ENCODE results near the gene HADHA.
"Not testable (repeated sequence)": the region's sequence is repeated elsewhere in the genome, so short reads cannot be mapped to it uniquely, and the experiment has no call there.

HADHA gene

DNA sequence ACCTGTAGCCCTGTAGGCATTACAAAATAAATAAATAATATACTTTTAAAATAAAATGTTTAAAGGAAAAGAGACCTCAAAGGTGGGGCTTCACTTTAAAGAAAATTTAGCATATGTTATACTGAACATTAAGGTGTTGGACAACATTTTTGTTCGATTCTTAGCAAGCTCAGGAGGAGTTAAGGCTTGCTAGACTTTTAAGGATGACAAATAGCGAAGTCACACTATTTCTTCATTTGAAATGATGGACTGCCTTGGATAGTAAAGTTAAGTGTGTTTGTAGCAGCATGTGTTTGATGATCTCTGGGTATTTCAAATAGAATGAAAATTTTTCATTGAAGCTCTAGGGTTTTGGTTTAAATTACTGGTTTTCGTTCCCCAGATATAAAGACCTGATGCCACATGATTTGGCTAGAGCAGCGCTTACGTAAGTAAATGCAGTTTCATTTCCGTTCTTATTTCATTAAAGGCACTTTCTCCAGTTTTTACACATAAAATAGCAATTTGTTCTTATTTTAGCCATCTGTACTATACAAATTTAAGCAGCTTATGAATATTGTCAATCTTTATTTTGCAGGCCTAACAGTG, 25.2 kb upstream of the HADHA start:
- Histone ChIP-seq H3K27me3 (ENCODE audit: insufficient read depth, low read length) (no peaks in the 10 kb centered on the region), H3K27ac (ENCODE audit: low read depth, low read length, poor library complexity, severe bottlenecking) (peak overlapping the region; percentile 23), H4K20me1 (ENCODE audit: insufficient read depth, low read length) (no peaks in the 10 kb centered on the region)

DNA sequence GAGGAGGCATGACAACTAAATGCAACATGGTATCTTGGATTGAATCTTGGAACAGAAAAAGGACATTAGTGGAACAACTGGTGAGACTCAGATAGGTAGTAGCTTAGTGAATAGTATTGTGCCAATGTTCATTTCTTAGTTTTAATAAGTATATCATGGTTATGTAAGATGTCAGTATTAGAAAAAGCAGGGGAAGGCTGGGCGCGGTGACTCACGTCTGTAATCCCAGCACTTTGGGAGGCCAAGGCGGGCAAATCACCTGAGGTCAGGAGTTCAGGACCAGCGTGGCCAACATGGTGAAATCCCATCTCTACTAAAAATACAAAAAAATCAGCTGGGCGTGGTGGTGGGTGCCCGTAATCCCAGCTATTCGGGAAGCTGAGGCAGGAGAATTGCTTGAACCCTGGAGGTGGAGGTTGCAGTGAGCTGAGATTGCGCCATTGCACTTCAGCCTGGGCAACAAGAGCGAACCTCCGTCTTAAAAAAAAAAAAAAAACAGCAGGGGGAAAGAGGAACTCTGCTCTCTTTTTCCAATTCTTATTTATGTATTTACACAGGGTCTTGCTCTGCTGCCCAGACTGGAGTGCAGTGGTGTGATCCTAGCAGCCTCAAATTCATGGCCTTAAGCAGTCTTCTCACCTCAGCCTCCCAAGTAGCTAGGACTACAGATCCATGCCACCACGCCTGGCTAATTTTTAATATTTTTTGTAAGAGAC, 24.4 kb upstream of the HADHA start:
- H3K36me3 ChIP-seq (ENCODE audit: insufficient read depth, low read length); H3K9ac ChIP-seq (ENCODE audit: low read length); H3K4me1 ChIP-seq (ENCODE audit: insufficient read depth, low read length, severe bottlenecking); H4K20me1 ChIP-seq (ENCODE audit: insufficient read depth, low read length); H3F3A ChIP-seq (ENCODE audit: insufficient read depth, low read length); H3K9me2 ChIP-seq (ENCODE audit: low read depth, low read length); H3K4me3 ChIP-seq (ENCODE audit: low read depth, low read length, poor library complexity, severe bottlenecking); H3K27ac ChIP-seq (ENCODE audit: low read depth, low read length, poor library complexity, severe bottlenecking); H3K9me3 ChIP-seq (ENCODE audit: low read length); H3K27me3 ChIP-seq (ENCODE audit: insufficient read depth, low read length); H3K79me2 ChIP-seq (ENCODE audit: insufficient read depth, low read length); H2AFZ ChIP-seq (ENCODE audit: low read length); H3K4me2 ChIP-seq (ENCODE audit: low read length): not testable (repeated sequence)

More for the DNA sequence above, 25.2 kb upstream of the HADHA start:
- TF ChIP-seq EZH2 (IDR thresholded peaks at IDR 0.05; ENCODE audit: borderline replicate concordance, low read length), result no peak
- TF ChIP-seq, protein P1, sequence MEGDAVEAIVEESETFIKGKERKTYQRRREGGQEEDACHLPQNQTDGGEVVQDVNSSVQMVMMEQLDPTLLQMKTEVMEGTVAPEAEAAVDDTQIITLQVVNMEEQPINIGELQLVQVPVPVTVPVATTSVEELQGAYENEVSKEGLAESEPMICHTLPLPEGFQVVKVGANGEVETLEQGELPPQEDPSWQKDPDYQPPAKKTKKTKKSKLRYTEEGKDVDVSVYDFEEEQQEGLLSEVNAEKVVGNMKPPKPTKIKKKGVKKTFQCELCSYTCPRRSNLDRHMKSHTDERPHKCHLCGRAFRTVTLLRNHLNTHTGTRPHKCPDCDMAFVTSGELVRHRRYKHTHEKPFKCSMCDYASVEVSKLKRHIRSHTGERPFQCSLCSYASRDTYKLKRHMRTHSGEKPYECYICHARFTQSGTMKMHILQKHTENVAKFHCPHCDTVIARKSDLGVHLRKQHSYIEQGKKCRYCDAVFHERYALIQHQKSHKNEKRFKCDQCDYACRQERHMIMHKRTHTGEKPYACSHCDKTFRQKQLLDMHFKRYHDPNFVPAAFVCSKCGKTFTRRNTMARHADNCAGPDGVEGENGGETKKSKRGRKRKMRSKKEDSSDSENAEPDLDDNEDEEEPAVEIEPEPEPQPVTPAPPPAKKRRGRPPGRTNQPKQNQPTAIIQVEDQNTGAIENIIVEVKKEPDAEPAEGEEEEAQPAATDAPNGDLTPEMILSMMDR (IDR thresholded peaks at IDR 0.05; ENCODE audit: low read length), result no peak
- no peak overlapping the region for H2AFZ ChIP-seq (ENCODE audit: low read length)
- H3K9me3 ChIP-seq (ENCODE audit: low read length), result no peaks in the 10 kb centered on the region
- H3K9ac ChIP-seq (ENCODE audit: low read length), result no peak overlapping the region
- H3K4me1 ChIP-seq (ENCODE audit: insufficient read depth, low read length, severe bottlenecking), result peaks cover 10% of the 10 kb centered on the region
- H3K79me2 ChIP-seq (ENCODE audit: insufficient read depth, low read length), result 0 out of 2 replicates have a peak, but pooled peaks cover 3% of the 10 kb centered on the region
- no peaks in the 10 kb centered on the region for H3F3A ChIP-seq (ENCODE audit: insufficient read depth, low read length)
- H3K9me2 ChIP-seq (ENCODE audit: low read depth, low read length), result no peaks in the 10 kb centered on the region
- peak overlapping the region; percentile 17 for H3K4me2 ChIP-seq (ENCODE audit: low read length)
- no peak overlapping the region for H3K4me3 ChIP-seq (ENCODE audit: low read depth, low read length, poor library complexity, severe bottlenecking)
- no peaks in the 10 kb centered on the region for H3K36me3 ChIP-seq (ENCODE audit: insufficient read depth, low read length)

DNA sequence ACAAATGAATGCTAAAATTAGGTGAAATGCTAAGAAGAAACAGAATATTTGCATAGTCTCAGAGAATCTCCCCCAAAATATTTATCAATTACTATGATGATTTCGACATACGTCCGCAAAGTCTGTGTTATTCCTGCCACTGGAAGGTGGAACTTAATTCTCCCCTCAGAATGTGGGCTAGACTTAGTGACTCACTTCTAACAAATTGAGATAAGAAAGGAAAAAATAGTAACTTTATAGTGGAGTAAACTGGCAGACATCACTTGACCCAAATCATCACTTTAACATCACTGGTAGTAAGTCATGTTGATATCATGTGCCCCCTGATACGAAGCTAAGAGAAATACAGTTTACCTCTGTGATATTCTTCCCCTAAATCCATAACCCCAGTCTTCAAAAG, 23.8 kb upstream of the HADHA start:
- Histone ChIP-seq H3K27ac (ENCODE audit: low read depth, low read length, poor library complexity, severe bottlenecking) (no peak overlapping the region), H3F3A (ENCODE audit: insufficient read depth, low read length) (no peaks in the 10 kb centered on the region), H3K9me2 (ENCODE audit: low read depth, low read length) (no peaks in the 10 kb centered on the region), H3K27me3 (ENCODE audit: insufficient read depth, low read length) (no peaks in the 10 kb centered on the region), H2AFZ (ENCODE audit: low read length) (no peak overlapping the region), H3K4me1 (ENCODE audit: insufficient read depth, low read length, severe bottlenecking) (peaks cover 10% of the 10 kb centered on the region), H3K9ac (ENCODE audit: low read length) (no peak overlapping the region), H3K4me3 (ENCODE audit: low read depth, low read length, poor library complexity, severe bottlenecking) (no peak overlapping the region), H3K79me2 (ENCODE audit: insufficient read depth, low read length) (0 out of 2 replicates have a peak, but pooled peaks cover 3% of the 10 kb centered on the region), H4K20me1 (ENCODE audit: insufficient read depth, low read length) (no peaks in the 10 kb centered on the region), H3K36me3 (ENCODE audit: insufficient read depth, low read length) (peaks cover 9% of the 10 kb centered on the region; the same call in 1 of the 2 replicates), H3K4me2 (ENCODE audit: low read length) (no peak overlapping the region), H3K9me3 (ENCODE audit: low read length) (no peaks in the 10 kb centered on the region)
- no peak for TF ChIP-seq EZH2 (IDR thresholded peaks at IDR 0.05; ENCODE audit: borderline replicate concordance, low read length)
- TF ChIP-seq, protein P1 (IDR thresholded peaks at IDR 0.05; ENCODE audit: low read length), result no peak

DNA sequence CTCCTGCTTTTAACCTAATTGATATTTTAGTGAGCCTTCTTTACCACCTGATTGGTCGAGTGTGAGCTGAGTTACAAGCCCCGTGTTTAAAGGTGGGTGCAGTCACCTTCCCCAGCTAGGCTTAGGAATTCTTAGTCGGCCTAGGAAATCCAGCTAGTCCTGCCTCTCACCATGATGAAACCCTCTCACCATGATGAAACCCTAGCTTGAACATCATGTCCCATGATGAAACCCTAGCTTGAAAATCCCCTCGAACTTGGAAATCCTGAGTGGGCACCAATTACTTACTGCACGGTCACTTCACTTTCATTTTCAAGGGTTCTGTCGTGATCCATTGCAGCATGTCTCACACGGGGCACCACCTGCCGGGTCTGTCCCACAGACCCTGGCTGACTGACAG, 14.4 kb upstream of the HADHA start:
- H3K9me2 ChIP-seq (ENCODE audit: low read depth, low read length); H3K4me3 ChIP-seq (ENCODE audit: low read depth, low read length, poor library complexity, severe bottlenecking); H3K79me2 ChIP-seq (ENCODE audit: insufficient read depth, low read length); H3F3A ChIP-seq (ENCODE audit: insufficient read depth, low read length); H3K27ac ChIP-seq (ENCODE audit: low read depth, low read length, poor library complexity, severe bottlenecking); H3K4me2 ChIP-seq (ENCODE audit: low read length); H3K9ac ChIP-seq (ENCODE audit: low read length); H2AFZ ChIP-seq (ENCODE audit: low read length); H3K4me1 ChIP-seq (ENCODE audit: insufficient read depth, low read length, severe bottlenecking); H3K27me3 ChIP-seq (ENCODE audit: insufficient read depth, low read length); H3K9me3 ChIP-seq (ENCODE audit: low read length); H4K20me1 ChIP-seq (ENCODE audit: insufficient read depth, low read length): not testable (repeated sequence)
- H3K36me3 ChIP-seq (ENCODE audit: insufficient read depth, low read length), result peaks cover 53% of the 10 kb centered on the region
